Chondrocyte (in vitro differentiated cells): ENCODE measurements around the gene PITX1. TPM values are rescaled to one million over a fixed set of nuclear protein-coding genes. Genes with fewer than 3 reads are reported as not detected.
A peak's percentile ranks its signal among the peaks of the same experiment; 100 is the strongest.

ENCODE experiments used
- DNase-seq: peaks from one replicate; pipeline ENCODE4 v3.0.0; 2021; ENCODE audit warnings: mixed read lengths, low spot score
- H3K27ac Mint-ChIP-seq: one replicate; pipeline ENCODE4 v1.8.0; 2021; ENCODE audit warnings: mild to moderate bottlenecking, moderate library complexity, mixed read lengths; ENCODE audit not compliant: unreplicated experiment
- H3K27me3 Mint-ChIP-seq: 2 replicates; pipeline ENCODE4 v1.8.0; 2021; ENCODE audit warnings: low read depth, mixed read lengths
- H3K36me3 Mint-ChIP-seq: 2 replicates; pipeline ENCODE4 v1.8.0; 2021; ENCODE audit warnings: low read depth, mixed read lengths
- H3K4me1 Mint-ChIP-seq: 2 replicates; pipeline ENCODE4 v1.8.0; 2021; ENCODE audit warnings: low read depth, mild to moderate bottlenecking, mixed read lengths
- H3K4me3 Mint-ChIP-seq: one replicate; pipeline ENCODE4 v1.8.0; 2021; ENCODE audit warnings: mild to moderate bottlenecking, moderate library complexity, mixed read lengths; ENCODE audit not compliant: unreplicated experiment
- H3K9me3 Mint-ChIP-seq: 2 replicates; pipeline ENCODE4 v1.8.0; 2021; ENCODE audit warnings: low read depth, mixed read lengths
- total RNA-seq: library from RNA; stranded (reverse); gene quantifications from 3 replicates; pipeline ENCODE4 v1.2.1, GENCODE V29; 2021
- TF ChIP-seq, protein P1 (sequence below): fragments of 200-600 bp; sonication (generic); IDR thresholded peaks from 2 replicates; pipeline ENCODE4 v1.5.0; 2021; ENCODE audit warnings: antibody characterized with exemption, mild to moderate bottlenecking, moderate library complexity

Gene PITX1
- total RNA-seq, 1 donor from 2014 or later: not detected

DNA sequence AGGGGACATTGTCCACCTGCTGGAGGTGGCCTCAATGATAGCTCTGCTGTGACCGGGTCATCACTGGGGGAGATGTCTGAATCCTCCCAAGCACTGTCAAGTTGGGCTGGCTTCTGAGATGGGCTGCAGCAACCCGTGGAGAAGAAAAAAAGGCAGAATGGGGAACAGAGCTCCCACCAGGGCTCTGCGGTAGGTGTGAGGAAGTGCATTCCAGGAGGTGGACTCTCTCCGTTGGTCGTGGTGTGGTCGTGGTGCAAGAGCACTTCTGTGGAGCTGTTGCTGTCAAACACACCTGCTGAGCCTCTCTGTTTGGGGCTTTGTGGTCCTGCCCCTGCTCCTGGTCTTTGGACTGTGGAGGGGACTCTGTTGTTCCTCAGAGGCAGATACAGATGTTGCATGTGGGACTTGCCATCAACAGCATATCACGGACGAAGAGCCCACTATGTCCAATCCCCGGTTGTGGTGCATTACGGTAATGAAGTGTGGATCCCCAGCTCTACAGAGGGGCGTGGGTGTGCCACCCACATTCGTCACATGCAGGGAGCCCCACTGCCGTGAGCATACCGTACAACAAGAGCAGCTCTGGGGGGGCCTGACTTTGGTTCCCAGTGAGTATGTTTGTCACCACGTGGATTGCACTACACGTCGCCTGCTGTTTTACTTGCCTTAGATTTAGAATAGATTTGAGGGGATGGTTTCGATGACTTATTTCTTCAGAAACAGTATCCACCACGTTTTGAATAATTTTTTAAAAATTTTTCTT, 36.0 kb upstream of the PITX1 start:
- no peaks in the 10 kb centered on the region for H3K9me3 Mint-ChIP-seq
- TF ChIP-seq, protein P1, sequence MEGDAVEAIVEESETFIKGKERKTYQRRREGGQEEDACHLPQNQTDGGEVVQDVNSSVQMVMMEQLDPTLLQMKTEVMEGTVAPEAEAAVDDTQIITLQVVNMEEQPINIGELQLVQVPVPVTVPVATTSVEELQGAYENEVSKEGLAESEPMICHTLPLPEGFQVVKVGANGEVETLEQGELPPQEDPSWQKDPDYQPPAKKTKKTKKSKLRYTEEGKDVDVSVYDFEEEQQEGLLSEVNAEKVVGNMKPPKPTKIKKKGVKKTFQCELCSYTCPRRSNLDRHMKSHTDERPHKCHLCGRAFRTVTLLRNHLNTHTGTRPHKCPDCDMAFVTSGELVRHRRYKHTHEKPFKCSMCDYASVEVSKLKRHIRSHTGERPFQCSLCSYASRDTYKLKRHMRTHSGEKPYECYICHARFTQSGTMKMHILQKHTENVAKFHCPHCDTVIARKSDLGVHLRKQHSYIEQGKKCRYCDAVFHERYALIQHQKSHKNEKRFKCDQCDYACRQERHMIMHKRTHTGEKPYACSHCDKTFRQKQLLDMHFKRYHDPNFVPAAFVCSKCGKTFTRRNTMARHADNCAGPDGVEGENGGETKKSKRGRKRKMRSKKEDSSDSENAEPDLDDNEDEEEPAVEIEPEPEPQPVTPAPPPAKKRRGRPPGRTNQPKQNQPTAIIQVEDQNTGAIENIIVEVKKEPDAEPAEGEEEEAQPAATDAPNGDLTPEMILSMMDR: no peak
- H3K36me3 Mint-ChIP-seq: no peaks in the 10 kb centered on the region
- peak; percentile 55 for DNase-seq
- H3K27me3 Mint-ChIP-seq: peaks cover 45% of the 10 kb centered on the region
- no peak overlapping the region for H3K27ac Mint-ChIP-seq
- no peaks in the 10 kb centered on the region for H3K4me1 Mint-ChIP-seq
- no peak overlapping the region for H3K4me3 Mint-ChIP-seq

DNA sequence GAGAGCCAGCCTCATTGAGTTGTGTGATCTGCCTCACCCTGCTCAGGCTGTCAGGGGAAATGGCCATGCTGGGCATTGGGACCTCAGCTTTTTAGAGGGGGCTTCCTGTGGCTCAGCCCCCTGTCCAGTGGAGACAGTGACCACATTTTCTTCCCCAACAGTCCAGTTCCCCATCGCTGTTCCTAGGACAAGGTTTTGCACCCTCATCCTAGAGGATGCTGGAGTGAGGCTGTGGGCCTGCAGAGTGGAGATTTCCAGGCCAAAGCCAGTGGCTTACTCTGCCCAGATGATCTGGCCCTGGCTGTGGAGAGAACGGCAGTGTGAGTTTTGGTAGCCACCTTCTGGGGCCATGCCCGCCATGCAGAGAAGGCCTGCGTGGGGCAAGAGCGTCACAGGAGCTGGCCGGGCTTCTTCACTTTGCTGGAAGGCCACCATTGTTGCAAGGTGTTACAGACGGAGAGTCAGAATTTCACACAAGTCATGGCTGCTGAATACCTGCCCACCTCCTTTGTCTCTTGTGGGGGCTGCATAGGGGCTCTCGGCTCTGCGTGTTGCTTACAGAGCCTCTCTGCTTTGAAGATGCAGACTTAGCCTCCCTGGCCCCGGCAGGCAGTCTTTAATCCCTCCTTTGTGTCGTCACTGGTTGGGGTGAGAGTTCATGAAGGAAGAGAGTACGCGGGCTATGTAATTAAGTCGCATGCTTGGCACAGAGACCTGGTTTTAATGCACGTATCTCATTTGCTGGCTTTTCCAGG, 35.2 kb upstream of the PITX1 start:
- Mint-ChIP-seq H3K27ac (no peak overlapping the region), H3K4me3 (no peak overlapping the region), H3K9me3 (no peaks in the 10 kb centered on the region), H3K36me3 (no peaks in the 10 kb centered on the region), H3K27me3 (peaks cover 47% of the 10 kb centered on the region), H3K4me1 (no peaks in the 10 kb centered on the region)
- DNase-seq: peak; percentile 51
- TF ChIP-seq, protein P1: no peak

DNA sequence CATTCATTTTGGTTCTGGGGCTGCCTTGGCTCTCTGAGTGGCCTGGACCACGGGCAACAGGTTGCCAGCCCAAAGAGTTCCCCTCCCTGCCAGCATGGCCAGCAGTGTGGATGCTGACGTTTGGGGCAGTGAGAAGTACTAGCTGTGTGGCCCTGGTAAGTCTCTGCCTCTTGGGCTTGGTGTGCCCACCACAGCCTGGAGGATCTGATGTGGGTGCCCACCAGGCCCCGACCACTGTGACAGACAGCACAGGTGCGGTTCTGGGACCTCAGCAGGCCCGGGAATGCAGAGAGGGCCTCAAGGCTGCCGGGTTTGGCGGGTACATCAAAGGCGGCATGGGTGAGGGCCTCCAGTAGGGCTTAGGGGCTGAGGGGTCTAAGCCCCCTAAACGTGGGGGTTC, 33.6 kb upstream of the PITX1 start:
- H3K27ac Mint-ChIP-seq: no peak overlapping the region
- no peaks in the 10 kb centered on the region for H3K4me1 Mint-ChIP-seq
- no peak overlapping the region for H3K4me3 Mint-ChIP-seq
- TF ChIP-seq, protein P1: no peak
- H3K36me3 Mint-ChIP-seq: no peaks in the 10 kb centered on the region
- no peaks in the 10 kb centered on the region for H3K9me3 Mint-ChIP-seq
- peak; percentile 69 for DNase-seq
- peaks cover 47% of the 10 kb centered on the region for H3K27me3 Mint-ChIP-seq

DNA sequence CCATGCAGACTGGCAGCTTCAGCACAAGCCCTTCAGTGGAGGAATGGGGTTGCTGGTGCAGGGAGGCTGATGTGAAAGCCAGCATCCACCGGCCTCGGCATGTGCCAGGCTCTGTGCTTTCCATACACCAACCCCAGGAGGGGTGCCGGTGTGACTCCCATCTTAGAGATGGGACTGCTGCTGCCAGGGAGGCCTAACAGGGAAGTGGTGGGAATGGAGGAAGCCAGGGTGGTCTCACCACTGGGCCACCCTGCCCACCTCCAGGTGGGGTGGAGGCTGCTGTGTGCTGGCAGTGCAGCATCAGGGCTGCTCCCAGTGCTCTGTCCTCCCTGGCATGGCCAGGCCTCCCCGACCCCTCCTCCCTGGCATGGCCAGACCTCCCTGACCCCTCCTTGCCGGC, 32.8 kb upstream of the PITX1 start:
- H3K27me3 Mint-ChIP-seq: peaks cover 43% of the 10 kb centered on the region
- DNase-seq: peak; percentile 82

More for the DNA sequence above, 32.8 kb upstream of the PITX1 start:
- H3K9me3 Mint-ChIP-seq: no peaks in the 10 kb centered on the region
- H3K4me1 Mint-ChIP-seq: no peaks in the 10 kb centered on the region
- H3K27ac Mint-ChIP-seq: no peak overlapping the region
- H3K4me3 Mint-ChIP-seq: no peak overlapping the region
- H3K36me3 Mint-ChIP-seq: no peaks in the 10 kb centered on the region
- TF ChIP-seq, protein P1: no peak
